GM21786 (cell line): ENCODE measurements around the gene GIMD1.
"Not testable (repeated sequence)": the region's sequence is repeated elsewhere in the genome, so short reads cannot be mapped to it uniquely, and the experiment has no call there.

Source experiments
- ATAC-seq: cut with Tn5 transposase; IDR thresholded peaks from one replicate; pipeline ENCODE4 v1.9.1; 2021; ENCODE audit not compliant: unreplicated experiment

Gene GIMD1

GRCh38 chr4:106353786-106354185, 14.8 kb downstream of the GIMD1 start:
- ATAC-seq: no peak

- ATAC-seq: no peak
These were observed 17.6 kb downstream of the GIMD1 start for GRCh38 chr4:106351016-106351415.

- ATAC-seq: no peak
These were observed 21.4 kb downstream of the GIMD1 start for GRCh38 chr4:106347167-106347566.

GRCh38 chr4:106344647-106344970, 24.0 kb downstream of the GIMD1 start:
- no peak for ATAC-seq

GRCh38 chr4:106343865-106344646, 24.5 kb downstream of the GIMD1 start:
- no peak for ATAC-seq

- no peak for ATAC-seq
These were observed 27.8 kb downstream of the GIMD1 start for GRCh38 chr4:106340774-106341173.

- ATAC-seq: no peak
These were observed 29.1 kb downstream of the GIMD1 start for GRCh38 chr4:106339431-106339830.

GRCh38 chr4:106338671-106339070, 29.9 kb downstream of the GIMD1 start:
- no peak for ATAC-seq

GRCh38 chr4:106337916-106338315, 30.7 kb downstream of the GIMD1 start:
- no peak for ATAC-seq

- no peak for ATAC-seq
These were observed 32.0 kb downstream of the GIMD1 start for GRCh38 chr4:106336618-106337017.

- no peak for ATAC-seq
These were observed 33.7 kb downstream of the GIMD1 start for GRCh38 chr4:106334741-106335470.

- ATAC-seq: no peak
These were observed 35.4 kb downstream of the GIMD1 start for GRCh38 chr4:106333186-106333585.

GRCh38 chr4:106329041-106329618, 39.4 kb downstream of the GIMD1 start:
- peak; percentile 89 for ATAC-seq

- ATAC-seq: no peak
These were observed 42.8 kb downstream of the GIMD1 start for GRCh38 chr4:106325800-106326199.

GRCh38 chr4:106323119-106323518, 45.5 kb downstream of the GIMD1 start:
- ATAC-seq: no peak

GRCh38 chr4:106321814-106322213, 46.8 kb downstream of the GIMD1 start:
- not testable (repeated sequence) for ATAC-seq

GRCh38 chr4:106321168-106321567, 47.4 kb downstream of the GIMD1 start:
- ATAC-seq: not testable (repeated sequence)

GRCh38 chr4:106320235-106320634, 48.3 kb downstream of the GIMD1 start:
- no peak for ATAC-seq

- ATAC-seq: no peak
These were observed 50.1 kb downstream of the GIMD1 start for GRCh38 chr4:106318511-106318910.

- ATAC-seq: no peak
These were observed 50.8 kb downstream of the GIMD1 start for GRCh38 chr4:106317815-106318214.

- ATAC-seq: no peak
These were observed 51.7 kb downstream of the GIMD1 start for GRCh38 chr4:106316773-106317409.
